HG03159 (cell line): Measurements from ENCODE around the gene PDZK1IP1.
"Not testable (repeated sequence)": the region's sequence is repeated elsewhere in the genome, so short reads cannot be mapped to it uniquely, and the experiment has no call there.

Experiments
- ATAC-seq: cut with Tn5 transposase; IDR thresholded peaks from one replicate; pipeline ENCODE4 v1.9.1; 2021; ENCODE audit warnings: mild to moderate bottlenecking, moderate library complexity; ENCODE audit not compliant: unreplicated experiment

The PDZK1IP1 gene

DNA sequence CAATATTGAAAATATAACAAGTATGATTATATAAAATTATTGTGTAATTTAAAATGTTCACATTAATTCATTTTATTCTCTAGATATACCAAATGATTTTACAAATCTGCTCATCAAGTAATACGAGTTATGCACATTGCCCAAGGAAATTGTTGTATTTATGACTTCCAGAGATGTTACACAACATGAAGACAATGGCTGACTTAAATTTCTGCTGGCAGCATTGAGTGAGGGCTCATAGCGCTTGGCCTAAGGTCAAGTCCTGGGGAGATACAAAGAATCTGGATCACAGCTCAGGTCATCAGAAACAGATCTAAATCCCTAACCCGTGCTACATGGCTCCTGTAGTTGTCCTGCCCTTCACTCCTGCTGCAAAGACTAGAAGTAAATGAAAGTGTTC is 49.5 kb downstream of the PDZK1IP1 start:
- not testable (repeated sequence) for ATAC-seq

DNA sequence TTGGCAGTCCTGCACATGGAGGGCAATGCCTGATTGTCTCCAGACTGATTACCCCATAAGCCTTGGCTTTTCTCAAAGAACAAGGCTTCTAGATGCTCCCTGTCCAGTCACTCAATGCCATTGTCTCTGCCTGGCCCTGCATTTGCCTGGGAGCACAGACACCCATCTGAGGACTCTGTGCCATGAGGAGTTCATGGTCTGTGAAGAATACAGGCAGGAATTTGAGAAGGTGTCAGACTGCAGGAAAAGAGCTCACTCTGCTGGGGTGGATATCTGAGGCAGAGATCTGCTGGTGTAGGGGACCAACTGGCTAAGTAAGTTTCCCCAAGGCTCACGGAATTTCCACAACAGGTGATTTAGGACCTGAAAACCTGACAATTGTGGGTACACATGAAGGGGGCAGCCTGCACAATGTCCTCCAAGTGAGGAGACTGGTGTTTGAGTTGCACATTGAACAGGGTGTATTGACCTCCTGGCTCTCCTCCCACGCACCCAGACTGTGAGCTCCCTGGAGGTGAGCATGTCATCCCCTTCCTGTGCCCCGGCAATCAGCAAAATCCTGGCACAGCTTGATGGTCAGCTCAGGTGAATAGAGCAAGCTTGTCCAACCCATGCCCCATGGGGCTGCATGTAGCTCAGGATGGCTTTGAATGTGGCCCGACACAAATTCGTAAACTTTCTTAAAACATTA is 51.8 kb downstream of the PDZK1IP1 start:
- ATAC-seq: no peak

DNA sequence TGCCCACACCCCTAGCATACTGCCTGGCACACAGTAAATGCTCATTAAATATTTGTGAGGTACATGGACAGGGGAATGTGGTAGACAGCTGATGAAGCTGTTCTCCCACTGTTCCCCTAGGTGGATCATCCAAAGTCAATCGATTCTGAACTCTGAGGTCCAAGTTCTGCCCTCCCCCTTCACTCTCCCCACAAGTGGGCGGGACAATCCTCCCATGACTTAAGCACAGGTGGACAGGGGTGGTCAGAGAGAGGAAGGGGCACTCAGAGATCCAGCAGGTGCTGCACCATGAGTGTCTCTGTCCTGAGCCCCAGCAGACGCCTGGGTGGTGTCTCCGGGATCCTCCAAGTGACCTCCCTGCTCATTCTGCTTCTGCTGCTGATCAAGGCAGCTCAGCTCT is 52.6 kb downstream of the PDZK1IP1 start, which contains the start of gene CYP4A22:
Gene CYP4A22, plus strand, starts transcription at position 244 of the 400 bp plus-strand sequence. Its CDS starts 45 bp downstream, at position 289.
- no peak for ATAC-seq
